DOHH2 (cell line): ENCODE measurements around the gene TCEAL2.
A peak's percentile ranks its signal among the peaks of the same experiment; 100 is the strongest.
"Not testable (repeated sequence)": the region's sequence is repeated elsewhere in the genome, so short reads cannot be mapped to it uniquely, and the experiment has no call there.

Source experiments
- H3F3A ChIP-seq: fragments of 200-600 bp; sonication (generic), shearing (Covaris generic); 2 replicates; pipeline ENCODE4 v1.6.0; 2016; ENCODE audit warnings: antibody characterized with exemption, mild to moderate bottlenecking; ENCODE audit not compliant: control insufficient read depth, insufficient read depth
- H3K27ac ChIP-seq: fragments of 200-600 bp; sonication (generic); 2 replicates; pipeline ENCODE4 v1.5.1; 2014; ENCODE audit warnings: low read depth, mild to moderate bottlenecking, low read length, moderate library complexity
- H3K27me3 ChIP-seq: fragments of 200-600 bp; sonication (generic); 2 replicates; pipeline ENCODE4 v1.6.1; 2014; ENCODE audit warnings: mild to moderate bottlenecking, low read length, mixed read lengths; ENCODE audit not compliant: control insufficient read depth
- H3K36me3 ChIP-seq: fragments of 200-600 bp; sonication (generic); 2 replicates; pipeline ENCODE4 v1.6.1; 2014; ENCODE audit warnings: mild to moderate bottlenecking, low read length, moderate library complexity, mixed read lengths; ENCODE audit not compliant: control insufficient read depth
- H3K4me1 ChIP-seq: fragments of 200-600 bp; sonication (generic); 2 replicates; pipeline ENCODE4 v1.6.1; 2014; ENCODE audit warnings: mild to moderate bottlenecking, low read length, mixed read lengths; ENCODE audit not compliant: control insufficient read depth
- H3K4me2 ChIP-seq: fragments of 200-600 bp; sonication (generic); 2 replicates; pipeline ENCODE4 v1.6.0; 2014; ENCODE audit warnings: mild to moderate bottlenecking, low read length, moderate library complexity
- H3K4me3 ChIP-seq: fragments of 200-600 bp; sonication (generic); 2 replicates; pipeline ENCODE4 v1.5.1; 2014; ENCODE audit warnings: mild to moderate bottlenecking, low read length, mixed read lengths
- H3K79me2 ChIP-seq: fragments of 200-600 bp; sonication (generic); 2 replicates; pipeline ENCODE4 v1.6.1; 2014; ENCODE audit warnings: mild to moderate bottlenecking, low read length, mixed read lengths; ENCODE audit not compliant: control insufficient read depth
- H3K9me2 ChIP-seq: fragments of 200-600 bp; sonication (generic); replicated peaks from 2 replicates; pipeline ENCODE4 v1.6.1; 2014; ENCODE audit warnings: mild to moderate bottlenecking, low read length, mixed read lengths; ENCODE audit not compliant: control insufficient read depth
- H3K9me3 ChIP-seq: fragments of 200-600 bp; sonication (generic); 2 replicates; pipeline ENCODE4 v1.6.1; 2014; ENCODE audit warnings: antibody characterized with exemption, low read length, mixed read lengths; ENCODE audit not compliant: control insufficient read depth, insufficient read depth
- H4K20me1 ChIP-seq: fragments of 200-600 bp; sonication (generic); 2 replicates; pipeline ENCODE4 v1.6.0; 2014; ENCODE audit warnings: low read depth, mild to moderate bottlenecking, antibody characterized with exemption, low read length, moderate library complexity; ENCODE audit not compliant: control insufficient read depth, insufficient read depth
- CTCF ChIP-seq: fragments of 200-600 bp; sonication (generic); IDR thresholded peaks from one replicate; pipeline ENCODE4 v1.5.1; 2014; ENCODE audit warnings: antibody characterized with exemption, mild to moderate bottlenecking, low read depth, low read length; ENCODE audit not compliant: poor library complexity, severe bottlenecking
- EZH2phosphoT487 ChIP-seq: fragments of 200-600 bp; sonication (generic); IDR thresholded peaks from 2 replicates; pipeline ENCODE4 v1.6.1; 2017; ENCODE audit warnings: borderline replicate concordance, mild to moderate bottlenecking, antibody characterized with exemption, low read length, moderate library complexity, mixed read lengths

Gene TCEAL2

GRCh38 chrX:102129473-102129872 is 4.0 kb downstream of the TCEAL2 start:
- no peak for TF ChIP-seq EZH2phosphoT487
- peak; percentile 44 for TF ChIP-seq CTCF
- no peak overlapping the region for H3K27ac ChIP-seq
- H3F3A ChIP-seq: no peaks in the 10 kb centered on the region
- no peaks in the 10 kb centered on the region for H3K27me3 ChIP-seq
- no peak overlapping the region for H3K4me2 ChIP-seq
- no peaks in the 10 kb centered on the region for H3K79me2 ChIP-seq
- no peaks in the 10 kb centered on the region for H4K20me1 ChIP-seq
- no peaks in the 10 kb centered on the region for H3K4me1 ChIP-seq
- no peak overlapping the region for H3K4me3 ChIP-seq
- H3K9me3 ChIP-seq: no peaks in the 10 kb centered on the region
- no peaks in the 10 kb centered on the region for H3K9me2 ChIP-seq
- no peaks in the 10 kb centered on the region for H3K36me3 ChIP-seq

GRCh38 chrX:102138064-102138463 is 12.6 kb downstream of the TCEAL2 start:
- H3K4me3 ChIP-seq: no peak overlapping the region
- no peaks in the 10 kb centered on the region for H3F3A ChIP-seq
- no peaks in the 10 kb centered on the region for H3K9me3 ChIP-seq
- no peaks in the 10 kb centered on the region for H3K27me3 ChIP-seq
- no peaks in the 10 kb centered on the region for H4K20me1 ChIP-seq
- no peak overlapping the region for H3K4me2 ChIP-seq
- H3K4me1 ChIP-seq: no peaks in the 10 kb centered on the region
- no peaks in the 10 kb centered on the region for H3K36me3 ChIP-seq
- TF ChIP-seq CTCF (no peak), EZH2phosphoT487 (no peak)
- H3K27ac ChIP-seq: no peak overlapping the region
- H3K9me2 ChIP-seq: no peaks in the 10 kb centered on the region
- no peaks in the 10 kb centered on the region for H3K79me2 ChIP-seq

- not testable (repeated sequence) for H3K36me3 ChIP-seq, H3K9me2 ChIP-seq, H3K27me3 ChIP-seq, H4K20me1 ChIP-seq, H3K4me1 ChIP-seq, H3K4me3 ChIP-seq, H3K27ac ChIP-seq, H3K9me3 ChIP-seq, H3K79me2 ChIP-seq, H3K4me2 ChIP-seq, H3F3A ChIP-seq
Observed at GRCh38 chrX:102140876-102141275, 15.4 kb downstream of the TCEAL2 start.

- not testable (repeated sequence) for H3K9me3 ChIP-seq, H3K79me2 ChIP-seq, H3K27me3 ChIP-seq, H3K27ac ChIP-seq, H4K20me1 ChIP-seq, H3F3A ChIP-seq, H3K9me2 ChIP-seq, H3K4me2 ChIP-seq, H3K36me3 ChIP-seq, H3K4me1 ChIP-seq, H3K4me3 ChIP-seq
Observed at GRCh38 chrX:102141631-102142030, 16.2 kb downstream of the TCEAL2 start.

GRCh38 chrX:102142274-102142673 is 16.8 kb downstream of the TCEAL2 start, which contains the start of gene TCEAL6:
TCEAL6 (minus strand) TSS chrX:102142481.
- not testable (repeated sequence) for H3K4me1 ChIP-seq, H3K36me3 ChIP-seq, H3F3A ChIP-seq

More at GRCh38 chrX:102142274-102142673, 16.8 kb downstream of the TCEAL2 start, which contains the start of gene TCEAL6:
- H3K4me2 ChIP-seq, H3K4me3 ChIP-seq, H3K27ac ChIP-seq, H3K79me2 ChIP-seq, H3K27me3 ChIP-seq, H4K20me1 ChIP-seq, H3K9me3 ChIP-seq, H3K9me2 ChIP-seq: not testable (repeated sequence)
